HG03442 (cell line): Measurements from ENCODE around the gene FGF18.
"Not testable (repeated sequence)": the region's sequence is repeated elsewhere in the genome, so short reads cannot be mapped to it uniquely, and the experiment has no call there.

Experiments
- ATAC-seq: cut with Tn5 transposase; IDR thresholded peaks from one replicate; pipeline ENCODE4 v1.9.1; 2021; ENCODE audit warnings: mild to moderate bottlenecking, moderate library complexity; ENCODE audit not compliant: unreplicated experiment

FGF18 gene

DNA sequence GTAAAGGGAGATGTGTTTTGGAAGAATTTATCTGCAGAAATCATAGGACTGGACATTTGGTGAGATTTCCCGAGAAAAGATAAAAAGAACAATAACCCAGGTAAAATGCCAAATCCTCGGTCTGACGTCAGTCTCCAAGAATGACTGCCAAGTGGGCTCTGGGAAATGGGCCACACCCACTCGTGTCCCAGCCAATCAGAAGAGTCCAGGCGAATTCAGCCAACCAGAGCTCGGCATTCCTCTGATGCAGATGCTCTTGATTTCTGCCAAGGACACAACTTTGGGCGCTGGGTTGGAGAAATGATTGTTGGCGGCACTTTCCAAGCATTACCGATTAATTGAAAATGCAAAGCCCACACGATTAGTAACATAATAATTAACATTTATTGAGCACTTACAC is 73.3 kb downstream of the FGF18 start:
- ATAC-seq: no peak

DNA sequence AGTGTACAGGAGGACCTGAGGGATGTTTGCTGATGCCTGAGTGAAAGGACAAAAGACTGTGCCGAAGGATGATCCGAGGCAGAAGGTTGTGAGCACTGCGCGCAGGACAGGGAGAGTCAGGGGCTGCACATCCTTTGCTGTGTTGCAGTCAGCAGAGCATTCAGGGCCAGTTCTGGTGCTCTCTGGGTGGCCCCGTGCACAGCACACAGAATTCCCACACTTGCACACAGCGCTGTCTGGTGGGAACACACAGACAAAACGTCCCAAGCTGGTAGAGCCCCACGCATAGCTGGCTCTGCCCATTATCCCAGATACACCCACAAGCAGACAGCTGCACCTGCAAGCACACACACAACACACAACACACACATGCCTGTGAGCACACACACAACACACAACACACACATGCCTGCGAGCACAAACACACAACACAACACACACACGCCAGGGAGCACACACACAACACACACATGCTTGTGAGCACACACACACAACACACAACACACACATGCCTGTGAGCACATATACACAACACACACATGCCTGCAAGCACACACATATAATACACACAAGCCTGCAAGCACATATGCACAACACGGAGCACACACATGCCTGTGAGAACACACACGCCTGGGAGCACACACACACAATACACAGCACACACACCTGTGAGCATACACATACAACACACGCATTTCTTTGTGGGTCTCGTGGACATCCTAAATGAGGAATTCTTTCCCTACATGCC is 74.4 kb downstream of the FGF18 start:
- no peak for ATAC-seq

DNA sequence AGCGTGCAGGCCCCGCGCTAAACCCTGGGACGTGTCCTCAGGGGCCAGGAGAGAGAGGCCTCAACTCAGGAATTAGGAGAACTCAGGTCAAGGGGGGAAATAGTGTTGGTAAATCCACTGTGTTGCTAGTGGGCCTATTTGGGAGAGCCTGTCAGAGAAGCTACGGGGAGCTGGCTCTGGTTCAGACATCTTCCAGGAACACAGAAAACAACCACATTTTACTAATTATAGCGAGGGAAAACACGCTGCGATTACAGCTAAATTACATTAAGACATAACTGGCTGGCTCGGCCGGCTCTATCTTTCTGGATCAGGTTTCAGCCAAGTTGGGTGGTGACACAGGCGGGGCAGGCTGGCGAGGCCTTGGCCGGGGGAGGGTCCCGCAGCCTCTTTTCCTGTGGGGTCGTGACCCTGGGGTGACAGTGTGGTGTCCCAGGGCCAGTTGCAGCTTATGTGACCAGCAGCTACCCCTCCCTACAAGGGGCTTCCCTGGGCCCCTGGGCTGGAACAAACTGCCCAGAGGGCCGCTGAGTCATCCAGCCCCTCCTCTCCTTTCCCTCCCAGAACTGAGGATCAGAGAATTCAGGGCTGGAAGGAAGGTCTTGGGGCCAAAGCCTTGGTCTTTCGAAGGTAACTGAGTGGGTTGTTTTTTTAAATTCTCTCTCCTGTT is 75.1 kb downstream of the FGF18 start:
- ATAC-seq: no peak

DNA sequence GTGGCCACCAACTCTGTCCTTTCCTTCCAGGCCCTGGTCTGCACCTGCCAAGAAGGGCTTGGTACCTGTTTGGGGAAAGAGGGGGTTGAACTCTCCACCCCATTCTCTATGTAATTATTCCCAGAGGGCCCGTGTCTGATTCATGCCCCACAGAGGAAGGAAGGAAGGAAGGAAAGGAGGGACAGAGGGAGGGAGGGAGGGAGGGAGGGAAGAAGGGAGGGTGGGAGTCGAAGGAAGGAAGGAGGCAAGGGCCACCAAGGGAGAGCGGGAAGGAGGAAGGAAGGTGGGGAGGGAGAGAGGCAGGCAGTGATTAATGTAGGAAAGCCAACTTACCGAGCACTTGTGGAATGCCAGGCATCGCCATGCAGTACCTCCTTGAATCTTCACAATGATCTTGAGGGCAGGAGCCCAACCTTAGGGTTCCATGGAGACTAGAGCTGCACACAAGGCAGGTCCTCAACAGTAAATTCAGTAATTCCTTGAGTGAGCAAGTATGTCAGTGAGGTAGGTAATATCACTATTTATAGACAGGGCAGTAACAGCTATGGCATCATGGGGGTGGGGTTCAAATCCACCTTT is 75.8 kb downstream of the FGF18 start:
- ATAC-seq: no peak

DNA sequence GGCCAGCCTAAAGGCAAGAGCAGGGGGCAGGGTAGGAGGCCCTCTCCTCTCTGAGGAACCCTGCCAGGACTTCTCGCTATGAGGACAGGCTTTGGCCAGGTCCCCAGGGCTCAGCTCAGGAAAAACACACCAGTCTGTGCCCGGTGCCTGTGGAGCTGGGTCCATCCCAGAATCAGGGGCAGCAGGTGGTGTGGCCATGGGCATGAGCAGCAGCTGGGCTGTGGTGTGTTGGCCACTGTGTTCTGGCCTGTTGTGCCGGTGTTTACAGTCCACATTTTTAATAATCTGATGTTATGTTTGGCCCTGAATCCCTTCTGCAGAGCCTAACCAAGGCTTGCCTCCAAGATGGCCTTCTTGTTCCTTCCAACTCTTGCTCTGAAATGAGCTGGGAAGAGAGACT is 77.0 kb downstream of the FGF18 start:
- no peak for ATAC-seq

DNA sequence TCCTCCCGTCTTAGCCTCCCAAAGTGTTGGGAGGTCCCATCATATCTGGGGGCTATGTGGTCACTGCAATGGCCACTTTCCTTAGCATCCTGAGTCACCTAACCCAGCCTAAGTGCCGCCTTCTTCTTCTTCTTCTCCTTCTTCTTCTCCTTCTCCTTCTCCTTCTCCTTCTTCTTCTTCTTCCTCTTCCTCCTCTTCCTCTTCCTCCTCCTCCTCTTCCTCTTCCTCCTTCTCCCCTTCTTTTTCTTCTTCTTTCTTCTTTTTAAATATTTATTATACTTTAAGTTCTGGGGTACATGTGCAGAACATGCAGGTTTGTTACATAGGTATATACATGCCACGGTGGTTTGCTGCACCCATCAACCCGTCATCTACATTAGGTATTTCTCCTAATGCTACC is 78.0 kb downstream of the FGF18 start:
- ATAC-seq: not testable (repeated sequence)

DNA sequence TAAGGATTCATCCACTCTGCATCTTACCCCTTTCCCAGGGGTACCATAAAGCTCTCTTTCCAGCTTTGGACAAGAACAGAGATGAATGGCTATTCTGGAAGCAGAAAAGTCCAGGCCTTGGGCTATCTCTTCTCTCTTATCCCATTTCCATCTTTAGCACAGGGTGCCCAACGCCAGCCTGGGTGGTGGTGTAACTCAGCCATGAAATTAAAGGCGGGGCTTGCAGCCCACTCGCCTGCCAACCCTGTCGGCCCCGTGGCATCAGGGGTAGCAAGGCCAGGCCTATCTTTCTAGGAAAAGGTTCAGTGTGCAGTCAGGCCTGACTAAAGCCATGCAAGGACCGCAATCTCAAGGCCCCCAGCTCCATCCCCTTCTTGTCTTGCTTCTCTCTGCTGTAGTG is 78.7 kb downstream of the FGF18 start:
- no peak for ATAC-seq

DNA sequence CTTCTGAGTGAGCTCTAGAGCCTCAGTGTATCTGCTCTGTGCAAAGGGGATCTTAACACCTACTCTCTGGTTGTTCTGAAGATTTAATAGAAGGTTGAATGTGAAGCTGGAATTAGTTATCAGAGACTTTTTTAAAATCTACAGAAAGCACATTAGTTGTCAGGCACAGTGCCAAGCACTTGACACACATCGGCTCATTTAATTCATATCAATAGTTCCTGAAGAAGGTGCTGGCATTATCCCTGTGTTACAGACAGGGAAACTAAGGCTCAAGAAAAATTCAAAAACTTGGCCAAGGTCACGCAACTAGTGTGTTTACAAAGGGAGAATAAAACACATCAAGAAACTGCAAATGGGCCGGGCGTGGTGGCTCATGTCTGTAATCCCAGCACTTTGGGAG is 80.2 kb downstream of the FGF18 start:
- ATAC-seq: no peak

DNA sequence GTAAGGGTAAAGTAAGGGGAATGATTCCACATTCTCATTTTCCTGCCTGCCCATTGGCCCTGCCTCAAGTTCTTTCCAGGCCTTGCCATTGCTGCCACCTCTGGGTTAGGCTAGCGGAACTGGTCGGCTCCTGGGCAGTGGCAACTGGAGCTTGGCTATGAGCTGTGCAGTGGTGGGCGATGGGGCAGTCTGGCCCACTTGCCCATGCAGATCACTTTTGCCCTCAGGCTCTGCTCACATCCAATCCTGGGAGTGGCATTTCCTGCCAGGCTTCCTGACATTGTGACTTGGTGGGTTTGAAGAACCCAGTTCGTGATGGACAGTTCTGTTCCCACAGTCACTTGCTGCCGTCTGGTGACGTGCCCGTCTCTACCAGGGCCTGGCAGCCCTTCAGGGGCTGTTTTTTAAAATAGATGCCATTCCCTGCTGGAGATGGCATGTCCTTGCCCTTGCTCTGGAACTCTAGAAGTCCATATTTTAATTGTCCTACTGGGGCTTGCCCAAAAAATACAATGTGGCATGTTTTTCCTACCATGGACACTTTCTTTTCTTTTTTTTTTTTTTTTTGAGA is 86.1 kb downstream of the FGF18 start:
- ATAC-seq: no peak

DNA sequence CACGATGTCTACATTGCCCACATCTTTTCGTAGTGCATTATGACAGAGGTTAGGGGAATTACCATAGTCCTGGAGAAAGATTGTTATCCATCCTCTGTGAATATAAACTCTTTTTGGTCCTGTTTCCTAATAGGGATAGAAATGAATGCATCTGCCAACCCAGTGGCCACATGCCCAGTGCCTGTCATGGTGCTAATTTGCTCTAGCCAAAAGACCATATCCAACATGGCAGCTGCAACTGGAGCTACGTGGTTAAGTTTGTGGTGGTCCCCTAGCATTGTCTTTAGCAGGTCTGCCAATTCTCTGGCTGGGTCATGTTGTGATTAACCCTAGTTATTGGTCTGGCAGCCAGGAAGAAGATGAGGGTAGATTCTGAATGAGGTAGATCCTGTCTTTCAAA is 87.5 kb downstream of the FGF18 start:
- no peak for ATAC-seq
